ENCODE data around the gene HPCAL4. TPM values are rescaled to one million over a fixed set of nuclear protein-coding genes. Genes with fewer than 3 reads are reported as not detected.

HPCAL4 gene
- total and polyA plus RNA-seq, 2 donors from 2014 or later = 3.9 to 5.2 TPM

DNA sequence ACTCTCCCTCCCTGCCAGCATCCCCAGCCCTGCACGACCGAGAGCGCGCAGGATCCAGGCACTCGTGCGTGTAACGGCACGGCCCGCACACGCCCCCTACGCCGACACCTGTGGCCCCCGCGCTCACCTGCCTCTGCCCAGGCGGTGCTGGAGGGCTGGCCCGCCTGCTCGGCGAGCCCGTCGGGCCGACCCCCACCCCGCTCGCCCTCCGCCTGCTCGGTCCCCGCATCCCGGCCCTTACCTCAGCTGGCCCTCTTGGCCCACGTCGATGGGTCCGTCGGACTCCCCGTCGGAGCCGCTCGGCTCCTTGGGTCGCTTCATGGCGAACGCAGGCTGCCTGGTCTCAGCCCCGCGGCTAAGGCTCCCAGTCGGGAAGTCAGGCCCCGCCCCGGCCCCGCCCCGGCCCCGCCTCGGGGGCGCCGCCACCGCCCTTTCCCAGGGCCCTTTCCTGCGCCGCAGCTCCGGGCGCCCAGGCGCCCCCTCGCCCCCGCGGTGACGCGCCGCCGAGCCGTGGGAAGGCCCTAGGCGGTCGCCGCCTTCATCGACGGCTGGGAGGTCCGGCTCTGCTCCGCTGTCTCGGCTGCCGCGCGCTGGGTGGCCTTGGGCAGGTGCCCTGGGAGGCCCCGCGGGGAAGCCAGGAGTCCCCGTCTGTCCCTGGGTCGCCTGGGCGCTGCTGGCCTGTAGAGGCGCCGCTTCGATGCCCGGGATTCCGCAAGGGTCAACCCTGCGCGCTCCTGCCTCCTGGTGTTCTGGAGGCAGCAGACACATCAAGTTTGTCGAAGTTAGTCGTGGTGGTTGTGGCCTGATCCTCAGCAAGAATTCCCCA, 51.7 kb downstream of the HPCAL4 start, which contains the start of gene HEYL:
HEYL (minus strand) TSS at position 339 of the 826 bp plus-strand sequence; CDS start at position 321, 18 bp downstream.
- no peaks in the 10 kb centered on the region for H3K36me3 ChIP-seq (ENCODE audit: control insufficient read depth in 2 of 3, insufficient read depth in 3 of 3, low read length in 3 of 3)
- H3K27ac ChIP-seq (ENCODE audit: low read depth in 2 of 2, low read length in 2 of 2) = peak within 1 kb of the TSS; percentile 53 to 54
- H3K9ac ChIP-seq (ENCODE audit: low read length in 3 of 3) = peak within 1 kb of the TSS in 2 of 3 donors; percentile 2 to 29
- FAIRE-seq = no peak
- no peaks in the 10 kb centered on the region for H3K4me1 ChIP-seq (ENCODE audit: control insufficient read depth in 2 of 3, insufficient read depth in 2 of 3, low read depth in 1 of 3, low read length in 3 of 3)
- intact Hi-C loops (cut with DNase I) = no loop called here
- H3K9me3 ChIP-seq (ENCODE audit: control insufficient read depth in 2 of 3, insufficient read depth in 1 of 3, low read length in 3 of 3) = no peaks in the 10 kb centered on the region
- peak within 1 kb of the TSS; percentile 27 to 49 (median 39) for H3K4me3 ChIP-seq (ENCODE audit: low read length in 3 of 3)
- peak; percentile 78 to 91 (median 87) for DNase-seq
- H3K27me3 ChIP-seq (ENCODE audit: control insufficient read depth, insufficient read depth, low read length) = no peaks in the 10 kb centered on the region
- TF ChIP-seq, protein P1, sequence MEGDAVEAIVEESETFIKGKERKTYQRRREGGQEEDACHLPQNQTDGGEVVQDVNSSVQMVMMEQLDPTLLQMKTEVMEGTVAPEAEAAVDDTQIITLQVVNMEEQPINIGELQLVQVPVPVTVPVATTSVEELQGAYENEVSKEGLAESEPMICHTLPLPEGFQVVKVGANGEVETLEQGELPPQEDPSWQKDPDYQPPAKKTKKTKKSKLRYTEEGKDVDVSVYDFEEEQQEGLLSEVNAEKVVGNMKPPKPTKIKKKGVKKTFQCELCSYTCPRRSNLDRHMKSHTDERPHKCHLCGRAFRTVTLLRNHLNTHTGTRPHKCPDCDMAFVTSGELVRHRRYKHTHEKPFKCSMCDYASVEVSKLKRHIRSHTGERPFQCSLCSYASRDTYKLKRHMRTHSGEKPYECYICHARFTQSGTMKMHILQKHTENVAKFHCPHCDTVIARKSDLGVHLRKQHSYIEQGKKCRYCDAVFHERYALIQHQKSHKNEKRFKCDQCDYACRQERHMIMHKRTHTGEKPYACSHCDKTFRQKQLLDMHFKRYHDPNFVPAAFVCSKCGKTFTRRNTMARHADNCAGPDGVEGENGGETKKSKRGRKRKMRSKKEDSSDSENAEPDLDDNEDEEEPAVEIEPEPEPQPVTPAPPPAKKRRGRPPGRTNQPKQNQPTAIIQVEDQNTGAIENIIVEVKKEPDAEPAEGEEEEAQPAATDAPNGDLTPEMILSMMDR (IDR thresholded peaks at IDR 0.05; ENCODE audit: borderline replicate concordance, extremely low read depth, insufficient read depth) = no peak

DNA sequence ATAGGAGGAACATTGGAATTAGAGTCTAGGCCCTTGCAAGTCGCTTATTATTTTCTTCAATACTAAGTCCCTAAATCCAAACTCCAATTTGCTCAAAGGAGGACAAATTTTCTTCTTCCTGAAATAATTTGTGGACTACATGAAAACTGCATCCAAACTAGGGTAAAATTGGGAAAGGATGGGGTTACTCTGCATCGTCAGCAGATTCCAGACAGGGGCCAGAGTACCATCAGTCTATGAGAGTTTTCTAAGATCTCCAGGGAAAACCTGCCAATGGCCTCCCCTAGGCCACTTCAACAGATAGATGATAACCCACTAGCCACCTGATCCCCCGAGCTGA, 52.3 kb downstream of the HPCAL4 start:
- Histone ChIP-seq H3K27ac (ENCODE audit: low read depth in 2 of 2, low read length in 2 of 2) (peak overlapping the region; percentile 53 to 54), H3K36me3 (ENCODE audit: control insufficient read depth in 2 of 3, insufficient read depth in 3 of 3, low read length in 3 of 3) (no peaks in the 10 kb centered on the region), H3K27me3 (ENCODE audit: control insufficient read depth, insufficient read depth, low read length) (no peaks in the 10 kb centered on the region), H3K4me3 (ENCODE audit: low read length in 3 of 3) (peak overlapping the region; percentile 27 to 49 (median 39)), H3K9ac (ENCODE audit: low read length in 3 of 3) (peak overlapping the region in 1 of 3 donors; percentile 29), H3K4me1 (ENCODE audit: control insufficient read depth in 2 of 3, insufficient read depth in 2 of 3, low read depth in 1 of 3, low read length in 3 of 3) (no peaks in the 10 kb centered on the region), H3K9me3 (ENCODE audit: control insufficient read depth in 2 of 3, insufficient read depth in 1 of 3, low read length in 3 of 3) (no peaks in the 10 kb centered on the region)
- DNase-seq (no peak), FAIRE-seq (no peak)
- intact Hi-C loops (cut with DNase I) = no loop called here
- TF ChIP-seq, protein P1 (IDR thresholded peaks at IDR 0.05; ENCODE audit: borderline replicate concordance, extremely low read depth, insufficient read depth) = no peak

DNA sequence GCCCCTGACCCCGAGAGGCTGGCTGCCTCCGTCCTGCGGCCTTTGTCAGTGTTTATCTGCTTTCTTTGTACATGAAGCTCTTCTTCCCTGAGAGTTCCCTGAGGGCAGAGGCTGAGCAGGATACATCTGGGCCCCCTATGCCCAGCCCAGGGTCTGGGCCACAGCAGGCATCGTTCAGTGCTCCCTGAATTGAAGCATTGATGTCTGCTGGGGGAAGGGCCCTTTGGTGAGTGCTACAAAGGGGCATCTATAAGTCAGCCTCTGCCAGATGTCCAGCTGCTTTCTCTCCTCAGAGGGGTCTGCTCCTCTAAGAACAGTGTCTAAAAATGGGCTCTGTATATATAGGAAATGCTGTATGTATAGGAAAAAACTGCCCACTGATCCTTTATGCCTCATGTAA, 53.9 kb downstream of the HPCAL4 start:
- intact Hi-C loops (cut with DNase I) = no loop called here
- Histone ChIP-seq H3K4me3 (ENCODE audit: low read length in 3 of 3) (peak overlapping the region in 2 of 3 donors; percentile 21 to 27), H3K36me3 (ENCODE audit: control insufficient read depth in 2 of 3, insufficient read depth in 3 of 3, low read length in 3 of 3) (no peaks in the 10 kb centered on the region), H3K9me3 (ENCODE audit: control insufficient read depth in 2 of 3, insufficient read depth in 1 of 3, low read length in 3 of 3) (no peaks in the 10 kb centered on the region), H3K4me1 (ENCODE audit: control insufficient read depth in 2 of 3, insufficient read depth in 2 of 3, low read depth in 1 of 3, low read length in 3 of 3) (no peaks in the 10 kb centered on the region), H3K27me3 (ENCODE audit: control insufficient read depth, insufficient read depth, low read length) (no peaks in the 10 kb centered on the region), H3K9ac (ENCODE audit: low read length in 3 of 3) (no peak overlapping the region), H3K27ac (ENCODE audit: low read depth in 2 of 2, low read length in 2 of 2) (peak overlapping the region in 1 of 2 donors; percentile 34)
- DNase-seq (no peak), FAIRE-seq (no peak)
- TF ChIP-seq, protein P1 (IDR thresholded peaks at IDR 0.05; ENCODE audit: borderline replicate concordance, extremely low read depth, insufficient read depth) = no peak
